COLO668 (cell line): ENCODE results near the gene RPUSD4.
A peak's percentile ranks its signal among the peaks of the same experiment; 100 is the strongest.

ENCODE experiments used
- DNase-seq: peaks from one replicate; lab custom pipeline; 2025; ENCODE audit not compliant: unreplicated experiment; lab: John Stamatoyannopoulos, UW

Gene RPUSD4

GRCh38 chr11:126212089-126212660 is 725 bp upstream of the RPUSD4 start:
- DNase-seq: no peak

- no peak for DNase-seq
Observed at GRCh38 chr11:126210871-126211235, 597 bp downstream of the RPUSD4 start.

GRCh38 chr11:126207896-126208295 is 3.6 kb downstream of the RPUSD4 start:
- DNase-seq: no peak

- DNase-seq: no peak
Observed at GRCh38 chr11:126205359-126205758, 6.1 kb downstream of the RPUSD4 start.

- DNase-seq: no peak
Observed at GRCh38 chr11:126202646-126203359, 8.6 kb downstream of the RPUSD4 start.

- DNase-seq: no peak
Observed at GRCh38 chr11:126198648-126199047, 12.8 kb downstream of the RPUSD4 start.

GRCh38 chr11:126197277-126197939 is 14.0 kb downstream of the RPUSD4 start:
- DNase-seq: no peak

- no peak for DNase-seq
Observed at GRCh38 chr11:126195119-126195518, 16.3 kb downstream of the RPUSD4 start.

GRCh38 chr11:126194121-126194543 is 17.3 kb downstream of the RPUSD4 start:
- peak; percentile 39 for DNase-seq

- no peak for DNase-seq
Observed at GRCh38 chr11:126193038-126193478, 18.4 kb downstream of the RPUSD4 start.

GRCh38 chr11:126192361-126192760 is 19.1 kb downstream of the RPUSD4 start:
- no peak for DNase-seq

GRCh38 chr11:126191379-126192073 is 19.9 kb downstream of the RPUSD4 start:
- no peak for DNase-seq

GRCh38 chr11:126190792-126191191 is 20.7 kb downstream of the RPUSD4 start:
- DNase-seq: peak; percentile 12

GRCh38 chr11:126189109-126189929 is 22.1 kb downstream of the RPUSD4 start:
- no peak for DNase-seq

- no peak for DNase-seq
Observed at GRCh38 chr11:126188332-126189108, 22.9 kb downstream of the RPUSD4 start.

- no peak for DNase-seq
Observed at GRCh38 chr11:126186708-126187529, 24.5 kb downstream of the RPUSD4 start.

- DNase-seq: no peak
Observed at GRCh38 chr11:126186025-126186698, 25.3 kb downstream of the RPUSD4 start.

GRCh38 chr11:126185259-126186024 is 26.0 kb downstream of the RPUSD4 start:
- no peak for DNase-seq
